Suppressor macrophage treated with lipopolysaccharide for 4 hours (primary cell): ENCODE measurements around the gene FAM163A.

ENCODE experiments used
- DNase-seq: peaks from one replicate; pipeline ENCODE4 v3.0.0-alpha.2; 2020

The FAM163A gene

DNA sequence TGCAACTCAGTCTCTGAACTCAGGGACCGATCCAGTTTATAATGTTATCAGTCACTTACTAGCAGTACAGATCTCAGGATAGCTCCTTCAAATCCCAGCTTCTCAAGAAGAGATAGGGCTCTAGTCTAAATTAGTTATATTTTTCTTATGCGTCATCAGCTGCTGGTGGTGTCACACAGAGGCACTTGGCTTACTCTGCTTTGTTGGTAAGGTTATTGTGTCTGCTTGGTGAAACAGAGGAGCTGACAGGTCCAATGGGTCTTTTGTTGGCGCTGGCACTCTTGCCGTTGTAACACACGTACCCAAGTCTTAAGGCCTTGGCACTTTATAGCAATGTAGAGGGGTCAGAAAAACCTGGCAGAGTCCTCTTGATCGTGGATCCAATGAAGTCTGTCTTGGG lies 122.3 kb downstream of the FAM163A start:
- no peak for DNase-seq
